Glutamatergic neuron (in vitro differentiated cells): ENCODE results near the gene NARS2. TPM values are rescaled to one million over a fixed set of nuclear protein-coding genes. Genes with fewer than 3 reads are reported as not detected.
"Not testable (repeated sequence)": the region's sequence is repeated elsewhere in the genome, so short reads cannot be mapped to it uniquely, and the experiment has no call there.

ENCODE experiments used
- DNase-seq: peaks from one replicate; pipeline ENCODE4 v3.0.0; 2022
- H3K27ac Mint-ChIP-seq: one replicate; pipeline ENCODE4 v1.8.0; 2020; ENCODE audit warnings: mild to moderate bottlenecking, mixed read lengths, inconsistent platforms; ENCODE audit not compliant: unreplicated experiment
- H3K27me3 Mint-ChIP-seq: one replicate; pipeline ENCODE4 v1.8.0; 2020; ENCODE audit warnings: mild to moderate bottlenecking, moderate library complexity, mixed read lengths, inconsistent platforms; ENCODE audit not compliant: unreplicated experiment
- H3K36me3 Mint-ChIP-seq: one replicate; pipeline ENCODE4 v1.8.0; 2020; ENCODE audit warnings: mild to moderate bottlenecking, mixed read lengths, inconsistent platforms; ENCODE audit not compliant: unreplicated experiment
- H3K4me1 Mint-ChIP-seq: one replicate; pipeline ENCODE4 v1.8.0; 2020; ENCODE audit warnings: mild to moderate bottlenecking, low read depth, mixed read lengths, inconsistent platforms; ENCODE audit not compliant: unreplicated experiment
- H3K4me3 Mint-ChIP-seq: one replicate; pipeline ENCODE4 v1.8.0; 2020; ENCODE audit warnings: mild to moderate bottlenecking, mixed read lengths, inconsistent platforms; ENCODE audit not compliant: unreplicated experiment
- H3K9me3 Mint-ChIP-seq: one replicate; pipeline ENCODE4 v1.8.0; 2020; ENCODE audit warnings: mild to moderate bottlenecking, moderate library complexity, mixed read lengths, inconsistent platforms; ENCODE audit not compliant: unreplicated experiment
- CTCF ChIP-seq: fragments of 200-600 bp; sonication (generic); IDR thresholded peaks from one replicate; pipeline ENCODE4 v1.5.0; 2021; ENCODE audit not compliant: partially characterized antibody, unreplicated experiment
- total RNA-seq: library from RNA; stranded (reverse); fragmentation: NEBNext Ultra II Directional; extraction: Animal tissue kit (Norgen Biotek cat#: 25700); gene quantifications from one replicate; pipeline ENCODE4 v1.2.1, GENCODE V29; 2021; ENCODE audit not compliant: unreplicated experiment

NARS2 gene
- total RNA-seq, 1 donor from 2014 or later = 21.1 TPM

DNA sequence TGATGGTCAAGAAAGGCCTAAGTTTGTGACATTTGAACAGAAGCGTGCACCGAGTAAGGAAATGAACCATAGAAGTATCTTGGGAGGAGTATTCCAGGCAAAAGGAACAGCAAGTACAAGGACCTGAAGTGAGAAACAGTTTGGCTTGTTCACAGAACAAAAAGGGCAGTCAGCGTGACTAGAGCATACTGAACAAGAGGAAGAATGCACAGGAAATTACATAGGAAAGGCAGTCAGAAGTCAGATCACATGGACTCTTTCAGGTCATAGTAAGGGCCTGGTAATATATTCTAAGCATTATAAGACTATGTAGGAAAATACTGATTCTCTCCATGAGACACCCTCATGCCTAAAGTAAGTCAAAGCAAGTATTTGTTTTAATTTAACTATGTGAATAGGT is 104.8 kb downstream of the NARS2 start:
- Mint-ChIP-seq H3K4me1 (peaks cover 4% of the 10 kb centered on the region), H3K9me3 (no peaks in the 10 kb centered on the region), H3K27ac (peak overlapping the region; percentile 36), H3K27me3 (peaks cover 3% of the 10 kb centered on the region), H3K4me3 (no peak overlapping the region), H3K36me3 (peaks cover 6% of the 10 kb centered on the region)
- no peak for TF ChIP-seq CTCF
- DNase-seq = no peak

DNA sequence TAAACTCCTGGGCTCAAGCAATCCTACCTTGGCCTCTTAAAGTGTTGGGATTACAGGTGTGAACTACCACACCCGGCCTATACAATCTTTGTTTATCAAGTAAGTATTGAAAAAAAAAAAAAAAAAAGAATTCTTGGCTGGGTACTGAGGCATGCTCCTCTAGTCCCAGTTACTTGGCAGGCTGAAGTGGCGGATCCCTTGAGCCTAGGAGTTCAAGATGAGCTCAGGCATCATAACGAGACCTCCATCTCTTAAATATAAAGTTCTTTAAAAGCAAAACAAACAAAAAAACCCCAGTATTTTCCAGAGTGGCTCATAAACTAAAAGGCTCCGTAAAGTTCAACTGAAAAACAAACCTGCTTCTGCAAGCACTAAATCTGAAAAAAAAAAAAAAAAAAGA is 106.7 kb downstream of the NARS2 start:
- no peak overlapping the region for H3K27ac Mint-ChIP-seq
- peaks cover 3% of the 10 kb centered on the region for H3K27me3 Mint-ChIP-seq
- no peak for DNase-seq
- no peaks in the 10 kb centered on the region for H3K9me3 Mint-ChIP-seq
- H3K36me3 Mint-ChIP-seq = peaks cover 10% of the 10 kb centered on the region
- no peak for TF ChIP-seq CTCF
- H3K4me1 Mint-ChIP-seq = peaks cover 4% of the 10 kb centered on the region
- no peak overlapping the region for H3K4me3 Mint-ChIP-seq

- Mint-ChIP-seq H3K27ac (no peak overlapping the region), H3K4me3 (no peak overlapping the region), H3K9me3 (no peaks in the 10 kb centered on the region), H3K4me1 (peaks cover 4% of the 10 kb centered on the region), H3K27me3 (peaks cover 3% of the 10 kb centered on the region), H3K36me3 (peaks cover 10% of the 10 kb centered on the region)
- DNase-seq = no peak
- TF ChIP-seq CTCF = no peak
Observed at GRCh38 chr11:78467370-78467769, 107.3 kb downstream of the NARS2 start.

- Mint-ChIP-seq H3K9me3 (peaks cover 2% of the 10 kb centered on the region), H3K27me3 (peaks cover 3% of the 10 kb centered on the region), H3K4me3 (no peak overlapping the region), H3K27ac (no peak overlapping the region), H3K36me3 (peaks cover 10% of the 10 kb centered on the region), H3K4me1 (no peaks in the 10 kb centered on the region)
- DNase-seq = no peak
- TF ChIP-seq CTCF = no peak
Observed at GRCh38 chr11:78465169-78465942, 109.3 kb downstream of the NARS2 start.

GRCh38 chr11:78464787-78465168 is 109.9 kb downstream of the NARS2 start:
- peaks cover 12% of the 10 kb centered on the region for H3K36me3 Mint-ChIP-seq
- H3K27ac Mint-ChIP-seq, H3K27me3 Mint-ChIP-seq, H3K4me1 Mint-ChIP-seq, H3K4me3 Mint-ChIP-seq, DNase-seq, H3K9me3 Mint-ChIP-seq: not testable (repeated sequence)
